ENCODE results near the gene EIF5B.

EIF5B gene

DNA sequence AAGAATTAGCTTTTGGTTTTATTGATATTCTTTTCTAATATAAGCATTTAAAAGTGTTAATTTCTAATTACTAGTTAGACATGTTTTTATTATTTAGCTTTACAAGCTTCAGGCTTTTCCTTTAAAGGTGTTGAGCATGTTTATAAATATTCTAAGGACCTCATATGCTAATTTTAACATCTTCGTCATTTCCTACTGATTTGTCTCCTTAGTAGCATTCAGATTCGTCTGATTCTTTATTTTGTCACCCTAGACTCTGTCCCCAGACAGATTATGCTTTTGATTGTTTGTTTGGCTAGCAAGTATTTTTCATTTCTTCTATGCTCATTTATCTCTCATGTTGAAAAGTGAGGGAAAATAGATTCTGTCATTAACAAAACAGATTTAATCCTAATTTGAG, 51.7 kb downstream of the EIF5B start:
- no peak for DNase-seq (ENCODE audit: low read depth in 1 of 2, low spot score in 1 of 2)
- no peak overlapping the region for H3K4me3 ChIP-seq (replicated peaks; ENCODE audit: insufficient read depth, low read length)
- H3K27me3 ChIP-seq (ENCODE audit: insufficient read depth, poor library complexity, severe bottlenecking) = no peaks in the 10 kb centered on the region
- H3K27ac ChIP-seq (replicated peaks) = no peak overlapping the region
- TF ChIP-seq POLR2AphosphoS5 (IDR thresholded peaks at IDR 0.05; ENCODE audit: low read depth) (no peak), SPI1 (IDR thresholded peaks at IDR 0.05; ENCODE audit: borderline replicate concordance, low read depth) (no peak), GABPA (IDR thresholded peaks at IDR 0.05; ENCODE audit: low read depth) (no peak)
- TF ChIP-seq, protein P1, sequence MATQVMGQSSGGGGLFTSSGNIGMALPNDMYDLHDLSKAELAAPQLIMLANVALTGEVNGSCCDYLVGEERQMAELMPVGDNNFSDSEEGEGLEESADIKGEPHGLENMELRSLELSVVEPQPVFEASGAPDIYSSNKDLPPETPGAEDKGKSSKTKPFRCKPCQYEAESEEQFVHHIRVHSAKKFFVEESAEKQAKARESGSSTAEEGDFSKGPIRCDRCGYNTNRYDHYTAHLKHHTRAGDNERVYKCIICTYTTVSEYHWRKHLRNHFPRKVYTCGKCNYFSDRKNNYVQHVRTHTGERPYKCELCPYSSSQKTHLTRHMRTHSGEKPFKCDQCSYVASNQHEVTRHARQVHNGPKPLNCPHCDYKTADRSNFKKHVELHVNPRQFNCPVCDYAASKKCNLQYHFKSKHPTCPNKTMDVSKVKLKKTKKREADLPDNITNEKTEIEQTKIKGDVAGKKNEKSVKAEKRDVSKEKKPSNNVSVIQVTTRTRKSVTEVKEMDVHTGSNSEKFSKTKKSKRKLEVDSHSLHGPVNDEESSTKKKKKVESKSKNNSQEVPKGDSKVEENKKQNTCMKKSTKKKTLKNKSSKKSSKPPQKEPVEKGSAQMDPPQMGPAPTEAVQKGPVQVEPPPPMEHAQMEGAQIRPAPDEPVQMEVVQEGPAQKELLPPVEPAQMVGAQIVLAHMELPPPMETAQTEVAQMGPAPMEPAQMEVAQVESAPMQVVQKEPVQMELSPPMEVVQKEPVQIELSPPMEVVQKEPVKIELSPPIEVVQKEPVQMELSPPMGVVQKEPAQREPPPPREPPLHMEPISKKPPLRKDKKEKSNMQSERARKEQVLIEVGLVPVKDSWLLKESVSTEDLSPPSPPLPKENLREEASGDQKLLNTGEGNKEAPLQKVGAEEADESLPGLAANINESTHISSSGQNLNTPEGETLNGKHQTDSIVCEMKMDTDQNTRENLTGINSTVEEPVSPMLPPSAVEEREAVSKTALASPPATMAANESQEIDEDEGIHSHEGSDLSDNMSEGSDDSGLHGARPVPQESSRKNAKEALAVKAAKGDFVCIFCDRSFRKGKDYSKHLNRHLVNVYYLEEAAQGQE (IDR thresholded peaks at IDR 0.05; ENCODE audit: insufficient replicate concordance, low read depth) = no peak
- TF ChIP-seq, protein P2, sequence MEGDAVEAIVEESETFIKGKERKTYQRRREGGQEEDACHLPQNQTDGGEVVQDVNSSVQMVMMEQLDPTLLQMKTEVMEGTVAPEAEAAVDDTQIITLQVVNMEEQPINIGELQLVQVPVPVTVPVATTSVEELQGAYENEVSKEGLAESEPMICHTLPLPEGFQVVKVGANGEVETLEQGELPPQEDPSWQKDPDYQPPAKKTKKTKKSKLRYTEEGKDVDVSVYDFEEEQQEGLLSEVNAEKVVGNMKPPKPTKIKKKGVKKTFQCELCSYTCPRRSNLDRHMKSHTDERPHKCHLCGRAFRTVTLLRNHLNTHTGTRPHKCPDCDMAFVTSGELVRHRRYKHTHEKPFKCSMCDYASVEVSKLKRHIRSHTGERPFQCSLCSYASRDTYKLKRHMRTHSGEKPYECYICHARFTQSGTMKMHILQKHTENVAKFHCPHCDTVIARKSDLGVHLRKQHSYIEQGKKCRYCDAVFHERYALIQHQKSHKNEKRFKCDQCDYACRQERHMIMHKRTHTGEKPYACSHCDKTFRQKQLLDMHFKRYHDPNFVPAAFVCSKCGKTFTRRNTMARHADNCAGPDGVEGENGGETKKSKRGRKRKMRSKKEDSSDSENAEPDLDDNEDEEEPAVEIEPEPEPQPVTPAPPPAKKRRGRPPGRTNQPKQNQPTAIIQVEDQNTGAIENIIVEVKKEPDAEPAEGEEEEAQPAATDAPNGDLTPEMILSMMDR (IDR thresholded peaks at IDR 0.05; ENCODE audit: insufficient read depth, low read length) = no peak

DNA sequence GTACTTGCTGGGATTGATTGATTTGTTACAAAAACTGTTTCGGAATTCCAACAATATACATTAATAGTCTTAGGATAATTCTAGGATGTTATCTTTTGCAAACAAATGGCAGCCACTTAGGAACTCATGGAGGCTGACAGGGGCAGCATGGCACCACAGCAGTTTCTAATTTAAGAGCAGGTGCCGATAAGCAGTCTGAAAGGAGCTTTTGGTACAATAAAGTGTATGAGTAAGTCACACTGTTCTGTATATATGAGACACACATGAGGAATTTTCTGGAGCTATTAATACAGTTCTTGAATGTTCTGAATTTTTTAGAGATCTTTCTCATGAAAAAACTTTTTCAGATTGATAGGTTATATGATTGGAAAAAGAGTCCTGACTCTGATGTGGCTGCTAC, 52.2 kb downstream of the EIF5B start:
- no peak for TF ChIP-seq POLR2AphosphoS5 (IDR thresholded peaks at IDR 0.05; ENCODE audit: low read depth)
- TF ChIP-seq SPI1 (IDR thresholded peaks at IDR 0.05; ENCODE audit: borderline replicate concordance, low read depth) = no peak
- TF ChIP-seq, protein P1 (IDR thresholded peaks at IDR 0.05; ENCODE audit: insufficient replicate concordance, low read depth) = no peak
- TF ChIP-seq, protein P2 (IDR thresholded peaks at IDR 0.05; ENCODE audit: insufficient read depth, low read length) = no peak
- no peak for TF ChIP-seq GABPA (IDR thresholded peaks at IDR 0.05; ENCODE audit: low read depth)
- no peaks in the 10 kb centered on the region for H3K27me3 ChIP-seq (ENCODE audit: insufficient read depth, poor library complexity, severe bottlenecking)
- H3K27ac ChIP-seq (replicated peaks) = no peak overlapping the region
- no peak for DNase-seq (ENCODE audit: low read depth in 1 of 2, low spot score in 1 of 2)
- no peak overlapping the region for H3K4me3 ChIP-seq (replicated peaks; ENCODE audit: insufficient read depth, low read length)

DNA sequence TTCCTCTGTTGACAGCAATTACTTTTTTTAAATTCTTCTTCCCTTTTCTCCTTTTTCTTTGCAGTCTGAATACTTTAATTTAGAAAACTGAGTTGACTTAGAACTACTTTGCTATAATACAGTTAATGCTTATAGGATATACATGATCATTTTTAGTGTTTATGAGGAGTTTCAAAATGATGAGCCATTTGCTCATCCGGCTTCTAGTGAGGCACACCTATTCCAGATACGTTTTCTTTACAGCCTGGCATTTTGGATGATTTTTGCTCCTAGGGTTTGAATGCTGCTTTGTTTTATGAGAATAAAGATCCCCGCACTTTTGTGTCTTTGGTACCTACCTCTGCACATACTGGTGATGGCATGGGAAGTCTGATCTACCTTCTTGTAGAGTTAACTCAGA, 52.8 kb downstream of the EIF5B start:
- no peak for DNase-seq (ENCODE audit: low read depth in 1 of 2, low spot score in 1 of 2)
- H3K4me3 ChIP-seq (replicated peaks; ENCODE audit: insufficient read depth, low read length) = no peak overlapping the region
- TF ChIP-seq, protein P2 (IDR thresholded peaks at IDR 0.05; ENCODE audit: insufficient read depth, low read length) = no peak
- TF ChIP-seq, protein P1 (IDR thresholded peaks at IDR 0.05; ENCODE audit: insufficient replicate concordance, low read depth) = no peak
- no peak for TF ChIP-seq GABPA (IDR thresholded peaks at IDR 0.05; ENCODE audit: low read depth)
- H3K27ac ChIP-seq (replicated peaks) = no peak overlapping the region
- H3K27me3 ChIP-seq (ENCODE audit: insufficient read depth, poor library complexity, severe bottlenecking) = no peaks in the 10 kb centered on the region
